Measurements from ENCODE around the gene FLVCR2.
A peak's percentile ranks its signal among the peaks of the same experiment; 100 is the strongest.

FLVCR2 gene

GRCh38 chr14:75657331-75657730 is 78.9 kb downstream of the FLVCR2 start:
- H3F3A ChIP-seq (ENCODE audit: insufficient read depth): peaks cover 17% of the 10 kb centered on the region
- no peaks in the 10 kb centered on the region for H3K9me3 ChIP-seq (ENCODE audit: insufficient read depth, low read length)
- H3K4me3 ChIP-seq (ENCODE audit: insufficient read depth, low read length, poor library complexity, severe bottlenecking): no peak overlapping the region
- peaks cover 5% of the 10 kb centered on the region; the same call in 1 of the 2 replicates for H3K36me3 ChIP-seq (ENCODE audit: low read length)
- no peaks in the 10 kb centered on the region for H3K27me3 ChIP-seq (ENCODE audit: low read length)
- H3K27ac ChIP-seq (ENCODE audit: low read depth, low read length): no peak overlapping the region
- H2AFZ ChIP-seq (ENCODE audit: low read depth, low read length, severe bottlenecking): no peak overlapping the region
- no peak overlapping the region for H3K9ac ChIP-seq (ENCODE audit: low read length)
- H4K20me1 ChIP-seq (ENCODE audit: low read depth, low read length): no peaks in the 10 kb centered on the region
- H3K79me2 ChIP-seq (ENCODE audit: insufficient read depth, low read length): peaks cover 36% of the 10 kb centered on the region
- H3K4me2 ChIP-seq (ENCODE audit: low read depth, low read length, poor library complexity, severe bottlenecking): no peak overlapping the region
- no peaks in the 10 kb centered on the region for H3K9me2 ChIP-seq (replicated peaks; ENCODE audit: insufficient read depth, low read length)
- TF ChIP-seq EZH2phosphoT487 (conservative IDR thresholded peaks at IDR 0.05; ENCODE audit: low read length): no peak
- TF ChIP-seq CTCF (IDR thresholded peaks at IDR 0.05; ENCODE audit: insufficient read depth, low read length, poor library complexity, severe bottlenecking): no peak

- Histone ChIP-seq H3K9me2 (replicated peaks; ENCODE audit: insufficient read depth, low read length) (no peaks in the 10 kb centered on the region), H3K9me3 (ENCODE audit: insufficient read depth, low read length) (no peaks in the 10 kb centered on the region), H4K20me1 (ENCODE audit: low read depth, low read length) (no peaks in the 10 kb centered on the region), H3K79me2 (ENCODE audit: insufficient read depth, low read length) (peaks cover 36% of the 10 kb centered on the region), H3K4me3 (ENCODE audit: insufficient read depth, low read length, poor library complexity, severe bottlenecking) (no peak overlapping the region), H3K27ac (ENCODE audit: low read depth, low read length) (no peak overlapping the region), H2AFZ (ENCODE audit: low read depth, low read length, severe bottlenecking) (no peak overlapping the region), H3K27me3 (ENCODE audit: low read length) (no peaks in the 10 kb centered on the region), H3K36me3 (ENCODE audit: low read length) (peaks cover 5% of the 10 kb centered on the region; the same call in 1 of the 2 replicates), H3F3A (ENCODE audit: insufficient read depth) (peaks cover 17% of the 10 kb centered on the region), H3K4me2 (ENCODE audit: low read depth, low read length, poor library complexity, severe bottlenecking) (peak overlapping the region; percentile 86), H3K9ac (ENCODE audit: low read length) (no peak overlapping the region)
- TF ChIP-seq EZH2phosphoT487 (conservative IDR thresholded peaks at IDR 0.05; ENCODE audit: low read length) (no peak), CTCF (IDR thresholded peaks at IDR 0.05; ENCODE audit: insufficient read depth, low read length, poor library complexity, severe bottlenecking) (no peak)
These were observed 80.5 kb downstream of the FLVCR2 start for GRCh38 chr14:75658957-75659356.

- H2AFZ ChIP-seq (ENCODE audit: low read depth, low read length, severe bottlenecking): peak overlapping the region; percentile 73
- H3K36me3 ChIP-seq (ENCODE audit: low read length): peaks cover 6% of the 10 kb centered on the region; the same call in 1 of the 2 replicates
- H3K27me3 ChIP-seq (ENCODE audit: low read length): no peaks in the 10 kb centered on the region
- peak overlapping the region; percentile 61 for H3K27ac ChIP-seq (ENCODE audit: low read depth, low read length)
- H3K9me3 ChIP-seq (ENCODE audit: insufficient read depth, low read length): no peaks in the 10 kb centered on the region
- peak overlapping the region; percentile 91 for H3K9ac ChIP-seq (ENCODE audit: low read length)
- H3K4me3 ChIP-seq (ENCODE audit: insufficient read depth, low read length, poor library complexity, severe bottlenecking): peak overlapping the region; percentile 85
- peaks cover 6% of the 10 kb centered on the region for H3F3A ChIP-seq (ENCODE audit: insufficient read depth)
- peaks cover 36% of the 10 kb centered on the region for H3K79me2 ChIP-seq (ENCODE audit: insufficient read depth, low read length)
- no peaks in the 10 kb centered on the region for H4K20me1 ChIP-seq (ENCODE audit: low read depth, low read length)
- H3K4me2 ChIP-seq (ENCODE audit: low read depth, low read length, poor library complexity, severe bottlenecking): peak overlapping the region; percentile 86
- H3K9me2 ChIP-seq (replicated peaks; ENCODE audit: insufficient read depth, low read length): no peaks in the 10 kb centered on the region
- no peak for TF ChIP-seq EZH2phosphoT487 (conservative IDR thresholded peaks at IDR 0.05; ENCODE audit: low read length)
- TF ChIP-seq CTCF (IDR thresholded peaks at IDR 0.05; ENCODE audit: insufficient read depth, low read length, poor library complexity, severe bottlenecking): no peak
These were observed 81.8 kb downstream of the FLVCR2 start for GRCh38 chr14:75660238-75660629.
